NCI-H460 (cell line): ENCODE measurements around the gene WNT8B. TPM values are rescaled to one million over a fixed set of nuclear protein-coding genes. Genes with fewer than 3 reads are reported as not detected.

Source experiments
- DNase-seq: peaks from one replicate; pipeline ENCODE4 v3.0.0-alpha.2; 2016; ENCODE audit warnings: low read depth; ENCODE audit errors: extremely low read depth
- polyA plus RNA-seq: library from polyadenylated mRNA; depleted of rRNA; stranded (reverse); fragments of >200 nt; gene quantifications from 2 replicates; pipeline ENCODE4 v1.2.3, GENCODE V29; 2014; cell fraction: nucleus; rRNA removed
- total RNA-seq: library from RNA; depleted of rRNA; stranded (reverse); fragments of >200 nt; shearing (Covaris generic); gene quantifications from 2 replicates; pipeline ENCODE4 v1.2.3, GENCODE V29; 2014; rRNA removed

Gene WNT8B, protein sequence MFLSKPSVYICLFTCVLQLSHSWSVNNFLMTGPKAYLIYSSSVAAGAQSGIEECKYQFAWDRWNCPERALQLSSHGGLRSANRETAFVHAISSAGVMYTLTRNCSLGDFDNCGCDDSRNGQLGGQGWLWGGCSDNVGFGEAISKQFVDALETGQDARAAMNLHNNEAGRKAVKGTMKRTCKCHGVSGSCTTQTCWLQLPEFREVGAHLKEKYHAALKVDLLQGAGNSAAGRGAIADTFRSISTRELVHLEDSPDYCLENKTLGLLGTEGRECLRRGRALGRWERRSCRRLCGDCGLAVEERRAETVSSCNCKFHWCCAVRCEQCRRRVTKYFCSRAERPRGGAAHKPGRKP
- total RNA-seq, result 0.10 TPM in 1 of 2 replicates, not detected in the other
- polyA plus RNA-seq, result not detected in 2 replicates

DNA sequence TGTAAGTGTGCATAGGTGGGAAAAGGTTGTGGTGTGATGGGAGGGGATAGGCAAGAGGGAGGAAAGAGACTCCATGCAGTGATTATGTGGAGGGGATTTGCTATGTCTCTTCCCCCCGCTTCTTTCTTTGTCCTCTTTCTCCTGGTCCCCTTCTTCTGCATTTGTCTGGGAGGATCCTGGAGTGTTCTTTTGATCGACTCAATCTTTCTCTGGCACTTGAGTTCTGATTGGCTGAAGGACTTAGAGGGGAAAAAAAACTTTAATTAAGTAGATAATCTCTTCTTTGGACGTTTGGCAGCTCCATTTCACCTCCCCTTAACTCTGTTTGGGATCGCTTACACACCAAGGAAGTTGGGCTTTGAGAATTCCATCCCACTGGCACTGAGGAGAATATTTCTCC is at the start of gene WNT8B:
Gene WNT8B (plus strand): TSS at position 301 of the 400 bp plus-strand sequence. CDS start 160 bp downstream, outside the sequence.
- DNase-seq, result no peak

DNA sequence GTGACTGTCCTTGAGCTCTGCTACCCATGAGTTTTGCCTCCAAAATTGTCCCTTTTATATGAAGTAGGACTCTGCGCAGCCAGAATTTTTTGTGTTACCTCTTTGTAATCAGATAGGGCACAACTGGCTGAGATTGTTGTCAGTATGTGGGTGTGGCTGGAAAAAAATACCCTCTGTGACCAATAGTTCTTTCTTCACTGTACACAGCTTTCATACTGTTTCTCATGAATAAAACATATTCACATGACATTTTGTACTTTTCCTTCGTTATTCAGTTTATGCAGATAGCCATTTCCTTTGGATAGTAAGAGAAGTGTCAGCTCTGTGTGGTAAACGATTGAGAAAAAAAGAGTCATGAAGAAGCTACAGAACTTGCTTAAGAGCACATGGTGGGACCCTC is 49.6 kb upstream of the WNT8B start:
- DNase-seq, result no peak

DNA sequence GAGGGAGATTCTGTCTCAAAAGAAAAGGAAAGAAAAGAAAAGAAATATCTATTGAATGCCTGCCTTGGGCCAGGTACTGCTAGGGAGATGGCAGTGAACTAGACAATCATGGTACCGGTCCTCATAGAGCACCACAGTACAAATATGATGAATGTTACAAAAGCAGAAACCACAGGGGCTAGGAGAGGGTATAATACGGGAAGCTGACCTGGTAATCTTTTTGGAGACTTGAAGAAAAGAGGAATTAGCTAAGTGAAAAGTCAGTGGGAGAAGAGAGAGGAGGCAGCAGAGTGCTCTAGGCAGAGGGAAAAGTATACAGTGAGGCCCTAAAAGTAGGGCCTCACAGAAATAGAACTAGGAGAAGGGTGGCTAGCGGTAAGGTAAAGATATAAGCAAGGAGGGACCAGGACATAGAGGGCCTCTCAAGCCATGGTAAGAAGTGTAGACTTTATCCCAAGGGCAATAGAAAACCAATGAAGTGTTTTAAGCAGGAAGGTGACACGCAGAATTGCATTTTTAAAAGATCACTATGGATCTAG is 42.8 kb upstream of the WNT8B start:
- no peak for DNase-seq

DNA sequence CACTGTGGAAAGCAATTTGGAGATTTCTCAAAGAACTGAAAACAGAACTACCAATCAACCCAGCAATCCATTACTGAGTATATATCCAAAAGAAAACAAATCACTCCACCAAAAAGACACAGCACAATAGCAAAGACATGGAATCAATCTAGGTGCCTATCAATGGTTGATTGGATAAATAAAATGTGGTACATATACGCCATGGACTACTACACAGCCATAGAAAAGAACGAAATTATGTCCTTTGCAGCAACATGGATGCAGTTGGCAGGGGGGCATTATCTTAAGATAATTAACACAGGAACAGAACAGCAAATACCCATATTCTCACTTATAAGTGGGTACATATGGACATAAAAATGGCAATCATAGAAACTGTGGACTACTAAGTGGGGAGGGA is 35.4 kb upstream of the WNT8B start:
- no peak for DNase-seq

DNA sequence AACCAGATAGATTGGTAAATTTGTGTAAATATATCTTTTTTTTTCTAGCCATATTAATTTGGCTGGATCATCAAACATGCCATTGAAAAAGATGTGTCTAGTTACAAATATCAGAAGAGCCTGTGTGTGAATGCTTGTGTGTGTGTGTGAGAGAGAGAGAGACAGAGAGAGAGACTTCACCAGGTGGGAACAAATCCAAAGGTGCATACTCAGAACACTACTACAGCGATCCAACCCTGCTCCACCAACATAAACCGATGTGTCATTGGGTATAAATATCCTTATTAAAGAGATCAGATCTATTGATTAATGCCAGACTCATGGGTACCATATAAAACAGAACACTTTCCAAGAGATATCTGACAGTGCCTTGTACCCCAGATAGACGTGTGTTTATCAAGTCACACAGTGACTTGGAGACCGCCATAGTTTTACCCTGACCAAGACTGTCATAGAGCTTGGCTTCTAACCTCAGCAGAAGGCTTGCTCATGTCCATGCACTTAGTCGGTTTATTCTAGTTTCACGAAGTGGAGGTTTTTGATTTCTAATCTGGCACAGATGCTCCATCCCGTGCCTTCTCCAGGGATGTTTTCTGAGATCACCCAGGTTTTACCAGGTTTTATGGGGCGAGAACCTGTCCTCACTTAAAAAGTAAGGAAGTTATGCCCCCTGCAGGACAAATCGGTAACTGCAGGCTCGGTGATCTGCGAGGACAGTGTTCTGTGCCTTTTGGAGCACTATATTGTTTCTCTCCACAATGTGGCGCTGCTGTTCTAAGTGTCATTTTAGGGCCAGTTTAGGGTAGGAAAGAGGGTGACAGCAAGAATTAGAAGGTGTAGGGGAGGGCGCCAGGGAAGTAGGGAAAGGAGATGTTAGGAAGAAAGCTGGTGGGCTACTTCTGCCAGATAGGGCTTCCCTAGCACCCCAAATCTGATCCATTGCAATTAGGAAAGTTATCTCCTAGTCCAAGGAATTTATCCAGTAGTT is 29.3 kb upstream of the WNT8B start:
- DNase-seq, result peak; percentile 94

DNA sequence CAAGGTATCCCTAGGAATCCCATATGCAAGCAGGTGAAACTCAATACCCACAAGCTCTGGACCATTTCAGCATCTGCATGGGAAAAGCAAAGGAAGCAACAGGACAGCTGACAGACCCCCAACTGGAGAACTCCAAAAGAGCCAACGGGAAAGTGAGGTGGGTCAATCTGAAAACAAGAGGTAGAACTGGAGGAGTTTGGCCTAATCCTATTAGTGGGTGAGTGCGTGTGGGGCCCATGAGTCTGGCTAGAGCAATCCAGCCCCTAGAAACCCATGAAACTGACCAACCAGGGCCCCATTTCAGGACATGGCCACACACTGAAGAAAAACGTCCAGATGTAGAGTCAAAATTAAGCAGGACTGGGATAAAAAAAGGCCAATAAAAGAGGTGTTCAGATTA is 26.6 kb upstream of the WNT8B start:
- DNase-seq, result no peak

DNA sequence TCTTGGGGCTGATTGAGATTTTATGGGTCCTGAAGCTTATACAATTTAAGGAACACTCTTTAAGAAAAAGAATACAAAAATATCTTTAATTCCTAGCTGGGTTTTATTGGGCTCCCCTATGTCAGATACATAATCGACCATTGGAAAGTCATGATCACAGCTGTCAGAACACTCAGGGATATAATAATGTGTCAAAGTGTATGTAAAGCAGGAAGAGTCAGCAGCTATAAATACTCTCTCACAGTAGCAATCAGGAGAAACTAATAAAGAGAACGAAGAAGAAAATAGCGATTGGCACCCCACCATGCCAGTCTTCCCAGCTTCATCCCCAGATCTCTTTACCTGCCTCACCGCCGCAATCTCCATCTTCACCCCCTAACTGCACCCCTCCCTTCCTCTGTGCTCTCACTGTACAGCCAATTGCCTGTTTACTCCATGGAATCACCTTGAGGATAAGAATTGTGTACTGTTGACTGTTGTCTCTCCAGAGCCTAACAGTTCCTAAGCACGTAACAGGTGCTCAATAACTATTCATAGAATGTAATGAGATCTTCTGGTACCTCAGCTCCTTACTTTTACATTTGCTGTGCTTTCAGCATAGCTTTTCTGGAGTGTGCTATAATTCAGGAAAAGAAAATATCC is 24.0 kb upstream of the WNT8B start:
- DNase-seq, result no peak

DNA sequence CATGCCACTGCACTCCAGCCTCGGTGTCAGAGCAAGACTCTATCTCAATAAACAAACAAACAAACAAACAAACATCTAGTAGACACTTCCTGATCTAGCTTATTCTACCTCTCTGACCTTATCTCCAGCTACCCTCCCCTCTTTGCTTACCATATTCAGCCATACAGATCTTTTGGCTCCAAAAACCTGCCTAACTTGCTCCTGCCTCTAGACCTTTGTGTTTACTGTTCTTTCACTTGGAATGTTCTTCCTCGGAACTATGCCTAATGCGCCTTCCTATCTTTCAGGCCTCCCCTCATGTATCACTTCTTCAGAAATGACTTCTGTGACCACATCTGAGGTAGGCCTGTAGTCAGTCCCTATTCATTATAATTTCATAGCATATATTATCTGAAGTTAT is 20.3 kb upstream of the WNT8B start:
- no peak for DNase-seq

DNA sequence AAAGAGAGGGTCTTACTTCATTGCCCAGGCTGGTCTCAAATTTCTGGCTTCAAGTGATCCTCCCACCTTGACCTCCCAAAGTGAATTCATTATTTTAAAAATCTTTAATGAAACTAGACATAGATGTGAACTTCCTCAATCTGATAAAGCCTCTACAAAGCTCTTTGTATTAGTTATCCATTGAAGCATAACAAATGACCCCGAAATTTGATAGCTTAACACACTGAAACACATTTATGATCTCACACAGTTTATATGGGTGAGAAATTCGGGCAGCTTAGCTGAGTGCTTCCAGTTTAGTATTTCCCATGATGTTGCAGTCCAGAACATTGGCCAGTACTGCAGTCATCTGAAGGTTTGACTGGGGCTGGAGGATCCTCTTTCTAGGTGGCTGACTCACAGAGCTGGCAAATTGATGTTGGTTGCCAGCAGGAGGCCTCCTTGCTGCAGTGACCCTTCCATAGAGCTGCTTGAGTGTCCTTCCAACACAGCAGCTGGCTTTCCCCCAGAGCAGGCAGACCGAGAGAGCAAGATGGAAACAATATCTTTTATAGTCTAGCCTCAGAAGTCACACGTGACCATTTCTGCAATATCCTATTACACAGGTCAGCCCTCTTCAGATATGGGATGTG is 16.6 kb upstream of the WNT8B start:
- DNase-seq, result no peak

DNA sequence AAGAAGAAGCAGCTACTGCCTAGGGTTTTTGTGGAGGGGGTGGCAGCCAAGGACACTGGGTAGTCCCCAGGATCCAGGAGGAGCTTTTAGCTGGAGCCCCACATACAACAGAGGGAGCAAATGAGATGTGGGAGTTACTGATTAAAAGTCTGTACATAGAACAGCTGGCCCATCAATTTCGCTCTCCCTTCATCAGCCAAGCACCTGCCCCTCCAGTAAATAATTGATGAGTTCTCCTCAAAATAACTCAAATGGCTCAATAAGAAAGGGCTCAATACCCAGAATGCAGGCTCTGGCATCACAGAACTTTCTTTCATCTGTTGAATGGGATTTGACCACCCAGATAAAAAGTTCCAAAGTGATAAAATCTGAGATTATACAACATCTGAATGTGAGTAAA is 15.1 kb upstream of the WNT8B start:
- no peak for DNase-seq

DNA sequence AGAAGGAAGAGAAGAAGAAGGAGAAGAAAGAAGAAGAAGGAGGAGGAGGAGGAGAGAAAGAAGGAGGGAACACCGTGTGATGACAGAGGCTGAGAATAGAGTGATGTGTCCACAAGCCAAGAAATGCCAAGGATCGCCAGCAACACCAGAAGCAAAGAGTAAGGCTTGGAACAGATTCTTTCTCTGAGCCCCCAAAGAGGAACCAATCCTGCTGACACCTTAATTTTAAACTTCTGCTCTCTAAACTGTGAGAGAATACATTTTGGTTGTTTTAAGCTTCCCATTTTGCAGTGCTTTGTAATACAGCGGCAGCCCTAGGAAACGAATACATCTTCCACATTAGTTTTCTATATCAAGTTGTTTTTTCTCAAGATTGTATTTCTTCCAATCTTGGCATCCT is 13.9 kb upstream of the WNT8B start:
- DNase-seq, result no peak

DNA sequence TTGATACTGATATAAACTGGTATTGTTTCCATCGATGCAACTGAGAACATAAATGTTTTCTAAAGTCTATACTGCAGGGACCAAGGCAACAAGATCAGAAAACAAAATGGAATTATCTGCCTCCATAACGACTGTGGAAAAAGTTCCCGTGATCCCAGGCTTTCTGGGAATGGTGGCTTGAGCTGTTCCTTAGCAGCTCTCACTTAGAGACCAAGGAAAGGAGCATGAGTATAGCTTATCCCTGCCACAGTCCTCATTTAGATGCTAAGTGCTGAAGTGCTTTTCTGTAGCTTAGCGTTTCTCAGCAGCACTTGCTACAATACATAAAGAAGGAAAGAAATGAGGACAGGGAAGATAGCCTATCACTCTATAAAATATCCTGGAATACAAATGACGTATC is 5.5 kb downstream of the WNT8B start:
- no peak for DNase-seq

DNA sequence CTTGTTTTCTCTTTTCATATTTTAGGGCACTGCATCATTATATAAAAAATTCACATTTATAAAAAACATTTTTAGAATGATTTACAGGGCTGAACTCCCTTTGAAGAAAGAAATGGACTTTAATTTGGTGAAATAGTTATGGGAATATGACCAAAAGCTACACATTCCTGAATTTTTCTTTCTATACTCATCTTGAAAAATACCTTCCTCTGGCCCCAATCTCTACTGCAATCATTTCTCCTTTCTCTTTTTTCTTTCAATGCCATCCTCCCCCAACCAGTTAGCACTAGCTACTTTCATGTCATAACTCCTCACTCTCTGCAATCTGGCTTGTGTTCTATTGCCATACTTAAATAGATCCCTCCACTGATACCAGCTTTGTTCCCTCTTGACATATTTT is 6.2 kb downstream of the WNT8B start:
- no peak for DNase-seq

DNA sequence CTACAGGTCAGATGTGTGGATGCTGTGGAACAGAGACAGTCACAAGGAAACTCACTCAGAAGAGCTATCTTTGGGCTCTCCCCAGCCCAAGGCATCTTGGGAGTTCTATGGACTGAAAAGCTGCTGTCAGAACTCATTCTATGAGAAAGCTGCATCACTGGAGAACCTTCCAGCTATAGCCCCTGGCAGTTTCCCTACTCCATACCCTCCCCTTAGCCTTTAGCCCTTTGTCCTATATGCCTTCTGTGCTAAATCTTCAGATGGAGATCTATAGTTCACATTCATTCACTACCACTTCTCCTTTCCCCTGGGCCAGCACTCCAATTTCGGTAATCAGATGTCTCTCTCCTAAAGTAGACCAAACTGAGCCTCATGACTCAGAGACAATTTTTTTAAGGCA is 6.9 kb downstream of the WNT8B start:
- DNase-seq, result no peak

DNA sequence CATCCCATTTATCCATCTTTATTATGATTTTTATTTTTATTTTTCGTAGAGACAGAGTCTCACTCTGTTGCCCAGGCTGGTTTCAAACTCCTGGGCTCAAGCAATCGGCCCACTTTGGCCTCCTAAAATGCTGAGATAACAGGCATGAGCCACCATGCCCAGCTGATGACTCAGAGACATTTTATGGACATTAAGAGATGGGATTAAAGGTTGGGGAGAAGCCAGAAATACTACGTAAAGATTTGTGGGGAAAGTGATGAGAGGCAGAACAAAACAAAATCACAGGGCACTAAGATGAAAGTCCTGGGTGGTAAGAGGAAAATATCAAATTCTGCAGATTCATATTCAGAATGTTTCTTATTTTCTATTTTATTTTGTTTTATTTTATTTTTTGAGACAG is 7.6 kb downstream of the WNT8B start:
- DNase-seq, result no peak

DNA sequence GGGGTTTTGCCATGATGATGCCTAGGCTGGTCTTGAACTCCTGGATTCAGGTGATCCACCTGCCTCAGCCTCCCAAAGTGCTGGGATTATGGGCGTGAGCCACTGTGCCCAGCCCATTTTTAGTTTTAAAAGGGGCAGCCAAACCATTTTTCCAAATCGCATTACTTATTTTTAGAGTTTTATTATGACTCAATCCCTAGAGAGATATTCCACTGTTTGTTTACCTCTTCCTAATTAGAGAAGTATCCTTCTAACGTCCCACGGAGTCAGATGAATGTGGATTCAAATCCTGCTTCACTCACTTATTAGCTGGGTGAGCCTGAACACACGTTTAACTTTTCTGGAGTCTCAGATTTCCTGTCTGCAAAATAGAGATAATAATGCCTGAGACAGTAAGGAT is 15.2 kb downstream of the WNT8B start:
- DNase-seq, result no peak

DNA sequence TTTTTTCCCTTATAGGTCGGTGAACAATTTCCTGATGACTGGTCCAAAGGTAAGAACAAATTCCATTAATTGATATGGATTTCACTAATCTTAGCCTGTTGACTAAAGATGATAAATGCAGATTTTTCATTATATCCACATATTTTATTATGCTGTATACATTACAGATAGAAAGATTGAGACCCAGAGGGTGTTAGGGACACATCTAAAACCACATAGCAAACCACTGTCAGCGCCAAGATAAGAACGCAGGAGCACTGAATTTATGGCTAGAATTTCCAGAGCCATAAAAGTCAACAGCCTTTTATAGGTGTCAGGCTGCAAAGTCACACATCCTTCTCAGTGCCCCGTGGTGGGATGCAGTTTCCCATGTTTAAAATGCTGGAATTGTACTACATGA is 16.2 kb downstream of the WNT8B start:
- DNase-seq, result no peak

DNA sequence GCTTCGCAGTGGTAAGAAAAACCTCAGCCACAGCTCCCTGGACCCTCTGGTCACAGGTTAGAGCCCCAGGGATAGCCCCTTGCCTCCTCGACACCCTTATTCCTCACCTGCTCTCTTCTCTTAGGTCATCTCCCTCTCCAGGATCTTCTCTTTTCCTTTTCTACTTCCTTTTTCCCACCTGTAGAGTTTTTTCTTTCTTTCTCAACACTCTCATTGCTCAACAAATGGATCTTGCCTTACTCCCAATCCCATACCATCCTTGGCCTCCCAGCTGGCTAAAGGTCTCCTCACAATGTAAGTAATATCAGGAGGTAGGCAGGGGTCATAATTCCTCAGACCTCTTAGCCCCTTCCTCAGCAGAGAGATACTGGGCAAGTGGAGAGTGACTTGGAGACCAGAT is 17.2 kb downstream of the WNT8B start:
- DNase-seq, result no peak

DNA sequence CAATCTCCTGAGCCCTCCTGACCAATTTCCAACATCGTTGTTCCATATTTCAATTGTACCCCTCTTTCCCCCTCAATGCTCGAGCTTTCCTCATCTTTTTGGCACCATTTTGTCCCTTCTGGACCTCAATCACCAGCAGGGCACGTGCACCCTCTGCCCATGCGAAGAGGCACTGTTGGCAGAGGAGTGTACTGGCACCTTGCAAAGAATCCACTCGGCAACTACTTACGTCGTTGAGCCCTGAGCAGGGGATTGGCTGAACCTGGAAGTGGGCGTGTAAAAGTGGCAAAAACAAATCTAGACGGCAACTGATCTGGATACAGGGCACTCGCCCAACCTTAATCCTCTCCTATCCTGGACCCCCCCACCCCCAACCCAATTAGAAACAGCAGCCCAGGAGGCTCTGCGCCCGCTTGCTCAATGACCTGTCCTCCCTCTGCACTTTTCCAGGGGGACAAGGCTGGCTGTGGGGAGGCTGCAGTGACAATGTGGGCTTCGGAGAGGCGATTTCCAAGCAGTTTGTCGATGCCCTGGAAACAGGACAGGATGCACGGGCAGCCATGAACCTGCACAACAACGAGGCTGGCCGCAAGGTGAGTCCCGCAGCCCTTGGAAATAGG is 18.8 kb downstream of the WNT8B start:
- peak; percentile 91 for DNase-seq
